ENCODE measurements around the gene TMC2.

Gene TMC2

DNA sequence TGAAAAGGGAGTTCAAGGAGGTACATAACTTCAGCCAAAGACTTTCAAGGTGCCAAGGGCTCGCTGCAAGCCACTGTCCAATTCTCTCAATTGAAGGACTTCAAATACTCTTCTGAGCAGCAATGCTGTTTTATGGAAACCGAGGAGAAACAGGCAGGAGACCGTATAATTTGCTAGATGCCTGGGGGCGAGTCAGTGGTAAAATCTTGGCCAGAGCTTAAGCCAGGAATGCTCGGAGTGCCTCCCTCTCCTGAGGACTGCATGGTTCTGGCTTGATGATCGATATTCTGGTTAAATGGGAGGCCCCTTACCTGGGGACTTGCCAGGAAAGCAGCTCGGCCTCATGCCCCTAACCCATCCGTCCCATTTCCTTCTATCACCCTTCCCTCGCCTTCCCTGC is 80.3 kb downstream of the TMC2 start:
- TF ChIP-seq, protein P1, sequence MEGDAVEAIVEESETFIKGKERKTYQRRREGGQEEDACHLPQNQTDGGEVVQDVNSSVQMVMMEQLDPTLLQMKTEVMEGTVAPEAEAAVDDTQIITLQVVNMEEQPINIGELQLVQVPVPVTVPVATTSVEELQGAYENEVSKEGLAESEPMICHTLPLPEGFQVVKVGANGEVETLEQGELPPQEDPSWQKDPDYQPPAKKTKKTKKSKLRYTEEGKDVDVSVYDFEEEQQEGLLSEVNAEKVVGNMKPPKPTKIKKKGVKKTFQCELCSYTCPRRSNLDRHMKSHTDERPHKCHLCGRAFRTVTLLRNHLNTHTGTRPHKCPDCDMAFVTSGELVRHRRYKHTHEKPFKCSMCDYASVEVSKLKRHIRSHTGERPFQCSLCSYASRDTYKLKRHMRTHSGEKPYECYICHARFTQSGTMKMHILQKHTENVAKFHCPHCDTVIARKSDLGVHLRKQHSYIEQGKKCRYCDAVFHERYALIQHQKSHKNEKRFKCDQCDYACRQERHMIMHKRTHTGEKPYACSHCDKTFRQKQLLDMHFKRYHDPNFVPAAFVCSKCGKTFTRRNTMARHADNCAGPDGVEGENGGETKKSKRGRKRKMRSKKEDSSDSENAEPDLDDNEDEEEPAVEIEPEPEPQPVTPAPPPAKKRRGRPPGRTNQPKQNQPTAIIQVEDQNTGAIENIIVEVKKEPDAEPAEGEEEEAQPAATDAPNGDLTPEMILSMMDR (IDR thresholded peaks at IDR 0.05; ENCODE audit: insufficient read depth, low read length, missing control alignments): no peak
- CTCF ChIA-PET: no interaction called here
- no peak overlapping the region for H3K4me3 ChIP-seq (ENCODE audit: low read depth, low read length)
- no peak for DNase-seq (ENCODE audit: low read depth, low spot score)
- POLR2A ChIA-PET: no interaction called here

DNA sequence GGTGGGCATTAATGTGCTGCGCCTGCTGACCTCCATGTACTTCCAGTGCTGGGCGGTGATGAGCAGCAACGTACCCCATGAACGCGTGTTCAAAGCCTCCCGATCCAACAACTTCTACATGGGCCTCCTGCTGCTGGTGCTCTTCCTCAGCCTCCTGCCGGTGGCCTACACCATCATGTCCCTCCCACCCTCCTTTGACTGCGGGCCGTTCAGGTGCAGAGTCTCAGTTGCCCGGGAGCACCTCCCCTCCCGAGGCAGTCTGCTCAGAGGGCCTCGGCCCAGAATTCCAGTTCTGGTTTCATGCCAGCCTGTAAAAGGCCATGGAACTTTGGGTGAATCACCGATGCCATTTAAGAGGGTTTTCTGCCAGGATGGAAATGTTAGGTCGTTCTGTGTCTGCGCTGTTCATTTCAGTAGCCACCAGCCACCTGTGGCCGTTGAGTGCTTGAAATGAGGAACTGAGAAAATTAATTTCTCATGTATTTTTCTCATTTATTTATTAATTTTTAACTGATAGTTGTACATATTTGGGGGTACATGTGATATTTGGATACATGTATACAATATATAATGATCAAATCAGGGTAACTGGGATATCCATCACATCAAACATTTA is 80.8 kb downstream of the TMC2 start:
- no peak overlapping the region for H3K4me3 ChIP-seq (ENCODE audit: low read depth, low read length)
- no peak for DNase-seq (ENCODE audit: low read depth, low spot score)
- CTCF ChIA-PET: no interaction called here
- POLR2A ChIA-PET: no interaction called here
- TF ChIP-seq, protein P1 (IDR thresholded peaks at IDR 0.05; ENCODE audit: insufficient read depth, low read length, missing control alignments): no peak

DNA sequence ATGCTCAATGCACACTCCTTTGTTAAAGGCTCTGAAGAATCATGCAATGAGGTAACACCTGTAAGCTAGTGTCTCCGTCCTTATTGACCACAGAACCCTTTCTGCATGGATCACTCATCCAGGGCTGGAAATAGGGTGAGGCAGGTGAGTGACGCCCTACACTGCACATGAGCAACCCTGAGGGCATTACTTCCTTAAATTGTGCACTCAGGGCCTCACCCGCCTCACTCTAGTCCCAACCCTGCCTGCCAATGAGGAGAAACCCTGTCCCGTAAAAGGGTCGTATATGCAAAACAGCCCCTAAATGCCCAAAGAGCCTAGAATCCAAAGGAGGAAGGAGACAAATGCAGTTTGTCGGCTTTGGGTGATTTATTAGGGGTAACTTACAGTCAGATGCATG is 82.4 kb downstream of the TMC2 start:
- TF ChIP-seq, protein P1 (IDR thresholded peaks at IDR 0.05; ENCODE audit: insufficient read depth, low read length, missing control alignments): no peak
- ChIA-PET CTCF (no interaction called here), POLR2A (no interaction called here)
- no peak overlapping the region for H3K4me3 ChIP-seq (ENCODE audit: low read depth, low read length)
- DNase-seq (ENCODE audit: low read depth, low spot score): no peak

DNA sequence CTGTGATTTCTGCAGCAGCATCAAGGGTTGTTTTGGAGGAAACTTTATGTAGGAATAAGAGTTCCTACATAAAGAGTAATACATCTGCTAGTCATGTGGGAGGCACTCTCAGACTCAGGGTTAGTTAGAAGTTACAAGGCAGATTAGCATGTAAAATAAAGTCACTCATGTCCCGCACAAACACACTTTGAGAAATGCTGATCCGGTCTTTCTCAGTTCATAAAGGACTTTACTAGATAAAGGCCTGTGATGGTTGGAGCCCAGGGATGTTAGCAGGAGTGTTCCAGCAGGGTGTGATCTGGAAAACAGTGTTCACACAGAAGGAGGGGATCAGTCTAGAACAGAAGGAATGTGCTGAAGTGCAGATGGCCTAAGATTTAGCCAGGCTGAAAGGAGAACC is 83.0 kb downstream of the TMC2 start:
- no peak overlapping the region for H3K4me3 ChIP-seq (ENCODE audit: low read depth, low read length)
- POLR2A ChIA-PET: no interaction called here
- CTCF ChIA-PET: no interaction called here
- TF ChIP-seq, protein P1 (IDR thresholded peaks at IDR 0.05; ENCODE audit: insufficient read depth, low read length, missing control alignments): no peak
- DNase-seq (ENCODE audit: low read depth, low spot score): no peak

DNA sequence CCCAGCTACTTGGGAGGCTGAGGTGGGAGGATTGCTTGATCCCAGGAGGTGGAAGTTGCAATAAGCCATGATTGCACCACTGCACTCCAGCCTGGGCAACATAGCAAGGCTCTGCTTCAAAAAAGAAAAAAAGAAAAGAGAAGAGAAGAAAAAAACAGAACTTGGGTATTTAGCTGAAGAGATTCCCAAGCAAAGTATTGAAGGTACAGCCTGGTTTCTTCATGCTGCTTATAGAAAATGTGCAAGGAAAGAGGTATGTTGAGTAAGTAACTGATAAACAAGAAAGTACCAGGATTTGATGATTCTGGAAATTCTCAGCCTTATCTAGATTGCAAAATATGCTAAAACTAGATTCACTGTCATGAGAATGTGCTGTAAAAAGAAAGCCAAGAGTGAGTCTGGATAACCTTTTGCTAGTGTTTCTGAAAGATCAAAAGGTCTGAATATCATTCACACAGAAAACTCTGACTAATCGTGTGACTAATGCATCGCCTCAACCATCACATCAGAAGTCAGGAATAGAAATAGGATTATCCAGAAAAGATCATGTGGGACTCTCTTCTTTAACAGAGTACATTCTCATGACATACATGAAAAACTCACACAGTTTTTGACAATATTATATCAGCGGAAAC is 83.7 kb downstream of the TMC2 start:
- CTCF ChIA-PET: no interaction called here
- H3K4me3 ChIP-seq (ENCODE audit: low read depth, low read length): no peak overlapping the region
- TF ChIP-seq, protein P1 (IDR thresholded peaks at IDR 0.05; ENCODE audit: insufficient read depth, low read length, missing control alignments): no peak
- no peak for DNase-seq (ENCODE audit: low read depth, low spot score)
- POLR2A ChIA-PET: no interaction called here

DNA sequence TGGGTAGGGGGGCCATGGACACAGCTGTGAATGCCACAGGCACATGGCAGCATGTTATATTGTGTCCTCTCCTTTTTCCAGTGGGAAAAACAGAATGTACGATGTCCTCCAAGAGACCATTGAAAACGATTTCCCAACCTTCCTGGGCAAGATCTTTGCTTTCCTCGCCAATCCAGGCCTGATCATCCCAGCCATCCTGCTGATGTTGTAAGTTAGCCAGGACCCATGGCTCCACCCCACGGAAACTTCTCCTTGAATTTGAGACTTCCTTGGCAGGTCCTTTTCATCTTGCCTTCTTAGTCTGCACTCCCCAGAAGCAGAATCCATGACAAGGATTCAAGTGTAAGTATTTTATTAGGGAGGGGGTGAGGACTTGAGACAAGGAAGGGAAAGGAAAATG is 87.8 kb downstream of the TMC2 start:
- DNase-seq (ENCODE audit: low read depth, low spot score): no peak
- no peak overlapping the region for H3K4me3 ChIP-seq (ENCODE audit: low read depth, low read length)
- POLR2A ChIA-PET: no interaction called here
- CTCF ChIA-PET: interaction anchor here (1.7 to 2.0 kb wide), 2 partner anchors 10 to 23 kb away, joined by 5 to 7 read pairs; no protein-coding TSS in a partner anchor
- TF ChIP-seq, protein P1 (IDR thresholded peaks at IDR 0.05; ENCODE audit: insufficient read depth, low read length, missing control alignments): no peak
